ENCODE data around the gene ABRACL. TPM values are rescaled to one million over a fixed set of nuclear protein-coding genes. Genes with fewer than 3 reads are reported as not detected.

ABRACL gene
- total and polyA plus RNA-seq, 2 of the 8 experiments (the other 6 are each of a cell fraction or from before 2014, with no cell fraction given) = 103 to 167 TPM

DNA sequence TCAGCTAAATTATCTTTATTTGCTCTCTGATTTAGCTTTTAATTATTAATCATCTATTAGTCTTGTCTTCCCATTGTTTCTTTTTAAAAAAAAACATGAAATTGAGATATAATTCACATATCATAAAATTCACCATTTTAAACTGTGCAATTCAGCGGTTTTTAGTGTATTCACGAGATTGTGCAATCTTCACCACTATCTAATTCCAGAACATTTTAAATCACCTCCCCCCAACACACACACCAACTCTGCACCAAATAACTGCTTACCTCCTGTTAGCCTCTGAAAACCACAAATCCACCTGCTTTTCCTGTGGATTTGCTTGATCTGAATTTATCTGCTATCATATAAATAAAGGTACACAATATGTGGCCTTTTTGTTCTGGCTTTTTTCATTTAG lies 8.8 kb upstream of the ABRACL start:
- H3K27me3 ChIP-seq (replicated peaks in 1 of 4; ENCODE audit: control insufficient read depth in 3 of 4, extremely low read depth in 1 of 4, insufficient read depth in 3 of 4, low read length in 3 of 4) = no peaks in the 10 kb centered on the region
- H3K79me2 ChIP-seq (ENCODE audit: control insufficient read depth in 1 of 2, insufficient read depth in 2 of 2, low read length in 2 of 2) = no peaks in the 10 kb centered on the region
- no peak overlapping the region for H3K23ac ChIP-seq (ENCODE audit: insufficient read length)
- H2AFZ ChIP-seq (ENCODE audit: low read length) = no peak overlapping the region
- H3K18ac ChIP-seq (ENCODE audit: extremely low read depth, low read length) = no peak overlapping the region
- no peak for FAIRE-seq
- H3K4me1 ChIP-seq (replicated peaks in 1 of 4; ENCODE audit: control insufficient read depth in 3 of 4, insufficient read depth in 4 of 4, low read length in 3 of 4) = peaks cover 0 to 10% (median 4%) of the 10 kb centered on the region in 4 experiments; a peak in 3 of 7 replicates
- WGBS, 2 experiments (ENCODE audit: extremely low coverage in 1 of 2, insufficient coverage in 1 of 2, insufficient read length in 1 of 2, insufficient replicate concordance in 2 of 2, low coverage in 1 of 2, low lambda C conversion rate in 2 of 2, missing lambda C conversion rate in 1 of 2) = 95% methylated on average over 2 of the region's 2 CpGs; no CpG with 5 or more reads in 1 of the 2 experiments
- no peak overlapping the region for H3K14ac ChIP-seq (ENCODE audit: insufficient read length)
- no peak overlapping the region for H4K8ac ChIP-seq (ENCODE audit: extremely low read depth, insufficient read depth, low read length)
- H2BK120ac ChIP-seq (replicated peaks; ENCODE audit: low read depth, low read length) = no peak overlapping the region
- H2BK12ac ChIP-seq (ENCODE audit: low read depth, low read length) = no peak overlapping the region
- no peak overlapping the region for H3K4me3 ChIP-seq (ENCODE audit: extremely low read depth in 1 of 4, insufficient read depth in 2 of 4, low read depth in 3 of 4, low read length in 4 of 4)
- H3K79me1 ChIP-seq (ENCODE audit: low read depth, low read length) = no peaks in the 10 kb centered on the region
- TF ChIP-seq CEBPB (IDR thresholded peaks at IDR 0.05; ENCODE audit: low read depth, low read length) (peak; percentile 46; the same call in 1 of the 2 replicates), POLR2AphosphoS5 (IDR thresholded peaks at IDR 0.05; ENCODE audit: low read depth, low read length) (no peak)
- H3K23me2 ChIP-seq (ENCODE audit: low read depth, low read length) = no peaks in the 10 kb centered on the region; the same call in 1 of the 2 replicates
- H4K5ac ChIP-seq (ENCODE audit: insufficient read length, low read depth, low read length) = no peak overlapping the region
- H2AK5ac ChIP-seq (ENCODE audit: low read depth, low read length) = no peak overlapping the region
- no peak overlapping the region for H2BK15ac ChIP-seq (ENCODE audit: low read length)
- H3K27ac ChIP-seq (ENCODE audit: low read depth, low read length) = no peak overlapping the region
- no peak for DNase-seq (ENCODE audit: low read depth in 1 of 2, low spot score in 2 of 2)
- no peak overlapping the region for H3K4ac ChIP-seq (replicated peaks; ENCODE audit: insufficient read length, low read depth, low read length)
- no peak overlapping the region for H2BK20ac ChIP-seq (ENCODE audit: low read length)
- H3K56ac ChIP-seq (replicated peaks; ENCODE audit: insufficient read length, low read depth, low read length) = no peak overlapping the region
- no peaks in the 10 kb centered on the region for H4K20me1 ChIP-seq (replicated peaks in 1 of 2; ENCODE audit: control insufficient read depth in 1 of 2, insufficient read depth in 2 of 2, low read length in 2 of 2)
- no peak overlapping the region for H3K4me2 ChIP-seq (ENCODE audit: insufficient read depth in 1 of 2, low read depth in 2 of 2, low read length in 2 of 2)
- no peaks in the 10 kb centered on the region for H3K36me3 ChIP-seq (ENCODE audit: control insufficient read depth in 2 of 4, insufficient read depth in 4 of 4, low read length in 3 of 4)
- H3K9ac ChIP-seq (replicated peaks in 1 of 4; ENCODE audit: extremely low read depth in 1 of 4, low read depth in 3 of 4, low read length in 3 of 4) = no peak overlapping the region
- H2BK5ac ChIP-seq (ENCODE audit: low read depth, low read length) = no peak overlapping the region
- ChIA-PET POLR2A (ENCODE audit: partially characterized antibody) (interaction anchor here (0.7 kb wide), 1 partner anchor 526 kb away, joined by 3 read pairs; no protein-coding TSS in a partner anchor), CTCF (ENCODE audit: partially characterized antibody) (interaction anchor here (1.2 kb wide), 1 partner anchor 23 kb away, joined by 3 read pairs; no protein-coding TSS in a partner anchor)
- no peaks in the 10 kb centered on the region for H3K9me3 ChIP-seq (ENCODE audit: insufficient read depth in 2 of 2, low read depth in 1 of 2, low read length in 1 of 2)
- no peak overlapping the region for H4K91ac ChIP-seq (replicated peaks; ENCODE audit: insufficient read length, low read length)
